Ovary (tissue), 3 donors: Measurements from ENCODE around the gene LRRC51.

Source experiments
- POLR2A ChIP-seq: fragments of 450-650 bp; IDR thresholded peaks from one replicate; pipeline ENCODE4 v1.6.1; 2017; ENCODE audit warnings: antibody characterized with exemption, mild to moderate bottlenecking, moderate library complexity
- TF ChIP-seq, protein P1 (sequence below), 3 donors: fragments of 450-650 bp in 2 of 3; fragments of 200-600 bp in 1 of 3; IDR thresholded peaks; one replicate each; pipeline versions ENCODE4 v1.5.1 to v1.8.0; 2016 to 2022; ENCODE audit warnings: antibody characterized with exemption in 3 of 3, mild to moderate bottlenecking in 1 of 3
- donor health status: DM: no; HTN: no; CAD: no.

DNA sequence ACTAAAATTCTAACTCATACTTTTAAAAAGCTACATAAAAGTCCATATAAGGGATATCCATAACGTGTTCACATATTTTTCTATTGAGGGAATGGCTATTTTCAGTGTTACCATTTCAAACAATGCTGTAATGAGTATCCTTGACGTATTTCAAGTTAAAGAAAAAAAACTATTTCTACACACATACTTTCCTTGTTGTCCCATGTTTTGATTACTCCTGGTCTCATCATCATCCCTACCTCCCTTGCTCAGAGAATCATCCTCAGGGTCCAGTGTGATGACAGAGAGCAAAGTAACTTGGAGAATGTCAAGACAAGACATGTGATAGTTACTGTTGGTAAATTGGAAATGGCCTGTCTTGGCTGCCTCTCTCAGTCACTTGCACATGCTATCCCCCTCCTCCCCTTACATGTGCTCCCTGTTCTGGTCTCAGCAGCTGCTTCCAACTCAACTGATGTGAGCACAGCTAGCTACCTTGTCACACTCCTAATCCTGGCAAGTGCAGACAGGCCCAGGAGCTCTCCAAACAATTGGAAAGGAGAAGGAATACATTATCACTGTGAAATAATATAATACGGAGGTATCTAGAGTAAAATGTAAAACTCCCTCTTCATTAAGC is 22.1 kb upstream of the LRRC51 start:
- TF ChIP-seq, protein P1, sequence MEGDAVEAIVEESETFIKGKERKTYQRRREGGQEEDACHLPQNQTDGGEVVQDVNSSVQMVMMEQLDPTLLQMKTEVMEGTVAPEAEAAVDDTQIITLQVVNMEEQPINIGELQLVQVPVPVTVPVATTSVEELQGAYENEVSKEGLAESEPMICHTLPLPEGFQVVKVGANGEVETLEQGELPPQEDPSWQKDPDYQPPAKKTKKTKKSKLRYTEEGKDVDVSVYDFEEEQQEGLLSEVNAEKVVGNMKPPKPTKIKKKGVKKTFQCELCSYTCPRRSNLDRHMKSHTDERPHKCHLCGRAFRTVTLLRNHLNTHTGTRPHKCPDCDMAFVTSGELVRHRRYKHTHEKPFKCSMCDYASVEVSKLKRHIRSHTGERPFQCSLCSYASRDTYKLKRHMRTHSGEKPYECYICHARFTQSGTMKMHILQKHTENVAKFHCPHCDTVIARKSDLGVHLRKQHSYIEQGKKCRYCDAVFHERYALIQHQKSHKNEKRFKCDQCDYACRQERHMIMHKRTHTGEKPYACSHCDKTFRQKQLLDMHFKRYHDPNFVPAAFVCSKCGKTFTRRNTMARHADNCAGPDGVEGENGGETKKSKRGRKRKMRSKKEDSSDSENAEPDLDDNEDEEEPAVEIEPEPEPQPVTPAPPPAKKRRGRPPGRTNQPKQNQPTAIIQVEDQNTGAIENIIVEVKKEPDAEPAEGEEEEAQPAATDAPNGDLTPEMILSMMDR (IDR thresholded peaks at IDR 0.05), result no peak
- TF ChIP-seq POLR2A, result no peak
